ENCODE measurements around the gene MTA1.

The MTA1 gene

DNA sequence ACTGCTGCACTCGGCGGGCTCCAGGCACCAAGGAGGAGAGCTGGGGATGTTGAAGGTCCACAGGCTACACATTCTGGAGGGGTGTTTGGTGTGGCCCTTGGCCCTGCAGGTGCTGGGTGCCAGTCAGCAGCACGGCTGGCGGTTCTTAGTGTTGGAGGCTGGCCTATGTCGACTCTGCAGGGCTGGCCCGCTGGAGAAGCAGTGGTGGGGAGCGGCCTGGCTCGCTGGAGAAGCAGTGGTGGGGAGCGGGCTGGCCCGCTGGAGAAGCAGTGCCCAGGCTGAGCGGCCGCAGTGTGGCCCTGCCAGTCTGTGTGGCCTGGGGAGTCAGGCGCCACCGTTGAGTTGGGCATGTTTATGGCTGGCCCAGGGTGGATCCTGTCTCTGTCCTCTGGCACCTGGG, 27.3 kb downstream of the MTA1 start:
- DNase-seq: no peak

DNA sequence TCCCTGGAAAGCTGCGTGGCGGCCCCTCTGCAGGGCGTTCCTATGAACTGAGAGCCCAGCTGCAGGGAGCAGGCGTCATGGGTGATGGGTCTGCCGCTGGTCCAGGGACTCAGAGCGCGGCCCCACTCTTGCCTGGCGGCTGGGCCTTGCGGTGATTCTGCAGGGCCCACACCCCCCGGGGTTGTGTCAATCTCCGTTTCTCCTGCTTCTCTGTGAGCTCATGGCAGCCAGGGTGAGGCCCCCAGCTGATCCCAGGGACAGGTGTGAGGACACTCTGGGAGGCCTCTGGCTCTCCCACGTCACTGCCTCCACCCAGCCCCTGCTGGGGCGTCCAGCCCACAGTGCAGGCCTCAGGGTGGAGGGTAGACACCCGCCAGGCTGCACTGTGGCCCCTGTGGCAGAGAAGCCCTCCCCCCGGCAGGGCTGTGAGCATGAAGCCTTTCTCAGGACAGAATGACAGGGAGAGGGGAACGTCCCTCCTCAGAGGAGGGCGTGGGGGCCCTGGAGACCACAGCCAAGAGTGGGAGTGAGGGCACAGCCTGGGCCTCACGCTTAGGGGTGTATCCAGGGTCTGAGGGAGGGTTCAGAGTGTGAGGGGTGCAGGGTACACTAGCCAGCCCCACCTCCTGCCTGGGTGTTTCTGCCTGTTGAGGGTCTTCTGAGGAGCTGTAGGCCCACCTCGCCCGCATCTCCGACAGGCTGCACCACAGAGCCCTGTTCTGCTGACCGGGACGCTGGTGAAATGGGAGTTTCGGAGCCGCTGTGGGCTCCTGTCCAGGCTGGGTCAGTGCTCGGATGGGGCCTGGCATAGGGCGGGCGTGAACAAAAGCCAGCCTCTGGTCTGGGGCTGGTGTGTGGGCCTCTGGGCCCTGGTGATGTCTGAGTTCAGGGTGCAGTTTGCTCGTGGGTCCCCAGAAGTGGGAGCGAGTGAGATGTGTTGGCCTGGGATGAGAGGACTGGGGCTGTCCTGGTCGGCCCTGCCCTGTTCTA, 28.3 kb downstream of the MTA1 start:
- no peak for DNase-seq

DNA sequence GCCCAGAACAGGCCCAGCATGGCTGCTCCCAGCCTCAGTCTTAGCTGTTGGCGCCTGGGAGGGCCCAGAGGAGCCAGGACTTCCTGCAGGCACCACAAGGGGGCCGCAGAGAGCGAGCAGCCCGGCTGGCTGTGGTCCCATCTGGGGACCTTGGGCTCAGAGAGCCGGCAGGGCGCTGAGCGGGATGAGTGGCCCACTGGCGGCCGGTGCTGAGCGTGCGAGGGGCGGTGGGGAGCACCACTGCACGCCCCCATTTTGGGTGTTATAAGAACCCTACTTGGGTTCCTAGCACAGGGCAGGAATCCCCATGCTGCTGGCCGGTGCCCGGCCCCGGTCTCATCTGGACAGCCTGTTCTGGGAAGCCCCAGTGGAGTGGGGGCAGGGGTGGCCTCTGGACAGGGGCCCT, 29.1 kb downstream of the MTA1 start:
- peak; percentile 80 for DNase-seq

DNA sequence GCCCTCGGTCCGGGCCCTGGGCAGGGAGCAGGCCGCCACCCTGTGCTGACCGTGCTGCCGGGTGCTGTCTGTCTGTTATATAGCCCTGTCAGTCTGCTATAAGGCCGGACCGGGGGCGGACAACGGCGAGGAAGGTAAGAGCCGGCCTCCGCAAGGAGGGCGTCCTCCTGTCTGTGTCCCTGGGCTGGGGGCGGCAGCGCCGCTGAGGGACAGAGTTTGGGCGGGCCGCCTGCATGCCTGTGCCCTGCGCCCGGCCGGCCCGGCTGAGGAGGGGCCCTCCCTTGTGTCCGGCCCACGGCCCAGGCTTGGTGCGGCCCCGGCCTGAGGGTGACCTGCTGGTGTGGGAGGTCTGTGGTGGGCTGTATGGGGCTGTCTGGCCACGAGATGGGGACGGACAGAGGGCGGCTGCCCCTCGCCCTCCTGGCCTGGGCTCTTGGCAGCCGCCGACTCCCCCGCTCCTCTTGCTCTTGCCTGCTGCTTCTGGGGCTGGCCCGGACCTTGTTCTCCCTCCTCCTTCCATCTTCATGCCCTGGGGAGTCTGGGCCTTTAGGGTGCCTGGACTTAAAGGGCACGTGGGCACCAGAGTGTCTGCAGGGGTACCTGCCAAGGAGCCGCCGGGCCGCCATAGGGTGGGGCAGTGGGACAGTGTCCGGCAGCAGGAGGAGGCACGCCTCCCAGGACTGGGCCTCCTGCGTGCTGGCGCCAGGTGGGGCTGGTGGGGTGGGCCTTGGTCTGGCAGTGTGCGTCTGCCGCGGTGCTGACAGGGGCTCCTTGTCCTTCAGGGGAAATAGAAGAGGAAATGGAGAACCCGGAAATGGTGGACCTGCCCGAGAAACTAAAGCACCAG, 29.9 kb downstream of the MTA1 start:
- DNase-seq: no peak

DNA sequence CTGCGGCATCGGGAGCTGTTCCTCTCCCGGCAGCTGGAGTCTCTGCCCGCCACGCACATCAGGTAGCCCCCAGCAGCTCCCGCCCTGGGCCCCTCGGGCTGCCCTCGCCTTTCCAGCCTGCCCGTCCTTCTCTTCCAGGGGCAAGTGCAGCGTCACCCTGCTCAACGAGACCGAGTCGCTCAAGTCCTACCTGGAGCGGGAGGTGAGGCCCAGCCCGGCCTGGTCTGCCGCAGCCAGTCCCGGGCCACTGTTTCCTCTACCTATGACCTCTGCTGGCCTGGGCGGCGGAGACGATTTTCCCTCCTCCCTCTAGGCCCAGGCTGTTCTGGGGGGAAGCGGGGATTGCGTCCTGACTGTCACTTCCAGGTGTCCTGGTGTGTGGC, 30.5 kb downstream of the MTA1 start:
- no peak for DNase-seq

DNA sequence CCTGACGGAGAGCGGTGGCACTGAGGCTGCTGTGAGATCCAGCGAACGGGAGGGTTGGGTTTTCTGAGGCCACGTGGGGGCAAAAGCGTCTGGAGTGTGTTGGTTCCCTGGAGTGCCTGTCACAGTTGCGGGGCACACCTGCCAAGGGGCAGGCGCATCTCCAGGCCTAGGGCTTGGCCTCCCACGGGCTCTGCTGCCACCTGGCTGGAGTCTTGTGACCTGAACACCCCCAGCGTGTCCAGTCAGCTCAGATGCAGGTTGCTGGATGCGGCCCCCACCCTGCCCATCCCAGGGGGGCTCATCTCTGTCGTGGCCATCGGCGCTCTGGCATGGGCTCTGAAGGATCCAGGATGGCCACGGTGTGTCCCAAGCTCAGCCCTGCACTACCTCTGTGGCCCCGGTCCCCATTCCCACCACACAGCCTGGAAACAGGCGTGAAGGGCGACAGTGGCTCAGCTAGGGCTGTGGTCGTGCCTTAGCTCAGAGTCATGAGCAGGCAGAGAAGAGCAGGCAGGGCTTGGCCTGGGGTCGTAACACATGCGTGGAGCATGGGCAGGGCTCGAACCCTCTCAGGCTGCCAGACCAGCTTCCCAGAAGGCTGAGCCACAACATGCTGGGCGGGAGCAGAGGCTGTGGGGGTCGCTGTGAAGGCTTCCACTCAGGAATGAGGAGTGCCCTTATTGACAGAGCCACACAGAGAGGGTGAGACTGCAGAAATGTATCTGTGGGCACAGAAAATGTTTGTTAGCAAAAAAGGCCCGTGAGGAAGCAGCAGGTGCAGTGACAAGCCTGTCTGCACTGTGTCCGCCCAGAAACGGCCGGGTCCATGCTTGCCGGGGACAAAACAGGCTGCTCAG, 31.5 kb downstream of the MTA1 start:
- DNase-seq: no peak

DNA sequence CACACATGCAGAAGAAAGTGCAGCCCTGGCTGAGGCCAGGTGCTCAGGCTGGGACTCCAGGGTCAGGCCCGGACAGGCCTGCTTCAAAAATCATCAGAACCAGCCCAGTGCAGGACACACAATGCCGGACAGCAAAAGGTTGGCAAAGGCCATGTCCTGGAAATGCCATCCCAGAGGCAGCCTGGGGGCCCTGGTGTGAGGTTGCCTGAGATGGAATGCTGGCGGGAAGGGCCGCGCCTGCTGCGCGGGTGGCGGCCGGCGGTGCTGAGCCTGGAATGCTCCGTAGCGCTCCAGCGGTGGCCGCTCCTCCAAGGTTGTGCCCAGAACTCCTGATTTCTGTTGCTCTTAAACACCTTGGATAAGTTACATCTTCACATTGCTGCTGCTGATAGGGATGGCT, 33.3 kb downstream of the MTA1 start:
- DNase-seq: no peak

DNA sequence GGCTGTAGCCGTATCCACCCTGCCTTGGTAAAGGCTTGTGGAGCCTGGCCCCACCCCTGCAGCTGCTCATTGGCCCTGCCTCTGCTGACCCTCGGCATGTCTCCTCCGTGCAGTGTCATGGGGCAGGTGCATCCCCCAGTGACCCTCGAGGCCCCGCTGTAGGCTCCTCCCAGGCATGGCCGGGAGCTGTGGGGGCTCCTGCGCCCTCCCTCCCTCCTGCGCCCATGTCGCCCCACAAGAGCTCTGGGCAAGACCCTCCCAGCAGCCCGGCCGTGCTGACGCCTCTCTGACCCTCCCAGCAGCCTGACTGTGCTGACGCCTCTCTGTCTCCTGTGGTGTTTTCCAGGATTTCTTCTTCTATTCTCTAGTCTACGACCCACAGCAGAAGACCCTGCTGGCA, 34.2 kb downstream of the MTA1 start:
- no peak for DNase-seq

DNA sequence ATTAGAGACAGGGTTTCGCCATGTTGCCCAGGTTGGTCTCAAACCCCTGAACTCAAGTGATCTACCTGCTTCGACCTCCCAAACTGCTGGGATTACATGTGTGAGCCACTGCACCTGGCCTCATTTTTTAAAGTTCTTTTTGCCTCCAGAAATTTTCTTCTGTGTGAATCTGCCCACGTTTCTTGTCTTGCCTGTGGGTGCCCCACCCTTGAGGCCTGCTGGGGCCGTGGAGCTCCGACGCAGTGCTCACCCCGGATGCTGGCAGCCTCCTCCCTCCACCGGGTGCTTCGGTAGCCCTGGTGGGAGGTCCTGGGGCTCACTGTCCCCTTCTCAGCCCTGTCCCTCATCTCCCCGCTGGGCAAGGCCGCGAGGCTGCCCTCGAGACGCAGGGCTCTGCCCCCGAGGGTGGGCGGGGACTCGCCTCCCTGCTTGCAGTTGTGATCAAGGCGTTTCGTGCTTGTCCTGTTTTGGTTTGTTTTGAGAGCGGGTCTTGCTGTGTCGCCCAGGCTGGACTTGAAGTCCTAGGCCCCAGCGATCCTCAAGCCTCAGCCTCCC, 35.5 kb downstream of the MTA1 start:
- DNase-seq: no peak

DNA sequence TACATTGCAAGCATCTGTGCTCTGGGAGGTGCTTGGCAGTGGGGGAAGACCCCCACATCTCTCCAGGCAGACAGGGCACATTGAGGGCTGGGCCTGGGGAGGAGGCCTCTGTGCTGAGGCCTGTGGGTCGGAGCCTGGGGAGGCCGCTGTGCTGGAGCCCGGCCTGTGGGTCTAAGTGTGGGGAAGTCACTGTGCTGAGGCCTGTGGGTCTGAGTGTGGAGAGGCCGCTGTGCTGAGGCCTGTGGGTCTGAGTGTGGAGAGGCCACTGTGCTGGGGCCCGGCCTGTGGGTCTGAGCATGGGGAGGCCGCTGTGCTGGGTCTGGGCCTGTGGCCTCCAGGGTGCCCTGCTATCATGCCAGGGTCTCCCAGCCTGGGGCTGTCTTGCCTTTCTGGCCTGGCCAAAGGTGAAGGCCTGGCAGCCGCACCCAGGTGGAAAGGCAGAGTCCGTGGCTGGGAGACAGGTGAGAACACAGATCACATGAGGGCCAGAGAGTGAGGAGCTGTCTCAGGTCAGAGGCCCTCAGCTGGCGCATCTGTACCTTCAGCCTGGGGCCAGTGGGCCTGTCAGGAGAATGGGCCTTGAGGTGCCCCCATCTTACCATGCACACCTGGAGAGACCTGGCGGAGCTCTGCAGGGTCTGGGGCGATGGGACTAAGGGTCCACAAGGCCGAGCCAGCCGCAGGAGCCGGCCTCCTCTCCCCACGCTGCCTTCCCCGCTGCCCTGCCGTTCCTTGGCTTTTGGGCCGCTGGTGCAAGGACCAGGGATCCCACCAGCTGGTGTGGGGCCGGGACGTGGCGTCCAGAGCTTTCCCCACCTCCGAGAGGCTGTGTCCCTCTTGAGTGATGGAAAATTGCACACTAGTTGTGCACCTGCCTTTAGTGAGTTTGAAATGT, 36.4 kb downstream of the MTA1 start:
- no peak for DNase-seq

DNA sequence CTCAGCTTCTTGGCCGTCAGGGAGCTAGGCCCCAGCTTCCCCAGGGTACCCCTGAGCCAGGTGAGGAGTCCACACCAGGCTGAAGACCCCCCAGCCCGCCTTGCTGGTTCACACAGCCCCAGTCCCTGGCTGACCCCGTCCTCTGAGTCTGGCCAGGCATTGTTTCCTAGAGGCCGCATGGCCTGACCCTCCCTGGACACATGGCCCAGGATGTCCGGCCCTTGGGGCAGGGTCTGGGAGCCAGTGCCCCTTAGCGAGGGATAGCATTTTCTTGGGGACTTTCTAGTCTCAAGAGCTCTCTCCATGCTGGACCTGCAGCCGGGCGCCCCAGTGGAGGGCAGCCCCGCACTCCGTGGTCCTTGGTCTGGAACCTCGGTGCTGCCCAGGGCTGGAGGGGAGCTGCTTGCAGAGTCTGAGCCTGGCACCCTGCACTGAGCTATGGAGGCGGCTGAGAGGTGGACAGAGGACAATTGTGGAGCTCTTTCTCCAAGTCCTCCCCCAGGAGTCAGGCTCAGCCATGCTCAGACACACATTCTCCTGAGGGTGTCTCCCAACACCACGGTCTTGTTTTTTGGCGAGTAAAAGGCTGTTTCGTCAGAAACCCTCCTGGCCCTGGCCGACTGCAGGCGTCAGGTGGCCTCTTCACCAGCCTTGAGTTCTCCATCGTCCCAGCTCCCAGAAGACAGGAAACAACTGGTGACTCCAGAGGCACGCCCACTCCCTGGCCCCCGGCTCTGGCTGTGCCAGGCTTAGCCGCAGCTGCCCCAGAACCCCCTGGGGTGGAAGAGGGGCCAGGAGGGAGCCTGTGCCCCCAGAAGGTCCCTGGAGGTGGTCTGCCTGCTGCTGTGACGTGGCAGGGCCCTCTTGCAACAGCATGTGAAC, 37.4 kb downstream of the MTA1 start:
- DNase-seq: no peak

DNA sequence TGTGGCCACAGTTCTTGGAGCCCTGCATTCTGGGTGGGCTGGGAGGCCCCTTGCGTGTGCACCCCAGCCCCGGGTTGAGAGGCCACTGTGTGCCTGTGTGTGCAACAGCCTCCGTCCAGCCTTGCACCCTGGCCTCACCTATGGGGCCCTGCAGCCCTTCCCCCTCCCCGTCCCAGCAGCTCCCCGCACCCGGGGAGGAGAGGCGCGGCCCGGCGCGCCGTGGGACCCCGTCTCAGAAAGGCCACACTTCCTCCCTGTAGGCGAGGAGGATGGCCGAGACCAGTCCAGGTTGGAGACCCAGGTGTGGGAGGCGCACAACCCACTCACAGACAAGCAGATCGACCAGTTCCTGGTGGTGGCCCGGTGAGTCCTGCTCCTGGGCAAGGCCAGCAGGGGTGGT, 38.4 kb downstream of the MTA1 start:
- DNase-seq: no peak

DNA sequence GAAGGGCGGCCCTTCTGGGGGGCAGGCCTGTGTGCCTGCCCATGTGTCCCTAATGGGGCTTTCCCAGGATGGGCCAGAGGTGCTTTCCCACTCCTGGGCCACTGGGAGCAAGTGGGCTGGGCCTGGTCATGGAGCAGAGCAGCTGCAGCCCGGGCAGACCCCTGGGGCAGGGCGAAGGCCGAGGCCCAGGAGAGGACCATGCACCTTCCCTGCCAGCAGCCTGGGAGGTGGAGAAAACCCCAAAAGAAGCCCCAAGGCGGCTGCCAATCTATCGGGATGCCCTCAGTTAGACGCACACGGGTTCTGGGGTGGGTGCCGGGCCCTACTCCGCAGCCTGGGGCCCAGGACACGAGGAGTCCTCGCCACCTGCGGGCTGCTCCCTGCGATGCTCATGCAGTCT, 38.9 kb downstream of the MTA1 start:
- DNase-seq: no peak

DNA sequence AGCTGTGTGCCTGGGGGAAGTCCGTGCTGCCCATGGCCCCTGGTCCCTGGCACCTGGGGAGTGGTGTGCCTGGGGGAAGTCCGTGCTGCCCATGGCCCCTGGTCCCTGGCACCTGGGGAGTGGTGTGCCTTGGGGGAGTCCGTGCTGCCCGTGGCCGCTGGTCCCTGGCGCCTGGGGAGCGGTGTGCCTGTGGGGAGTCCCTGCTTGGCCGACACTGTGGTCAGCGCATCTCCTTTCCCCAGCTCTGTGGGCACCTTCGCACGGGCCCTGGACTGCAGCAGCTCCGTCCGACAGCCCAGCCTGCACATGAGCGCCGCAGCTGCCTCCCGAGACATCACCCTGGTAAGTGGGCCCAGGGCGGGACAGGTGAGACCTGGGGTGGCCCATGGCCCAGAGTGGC, 40.5 kb downstream of the MTA1 start:
- no peak for DNase-seq

DNA sequence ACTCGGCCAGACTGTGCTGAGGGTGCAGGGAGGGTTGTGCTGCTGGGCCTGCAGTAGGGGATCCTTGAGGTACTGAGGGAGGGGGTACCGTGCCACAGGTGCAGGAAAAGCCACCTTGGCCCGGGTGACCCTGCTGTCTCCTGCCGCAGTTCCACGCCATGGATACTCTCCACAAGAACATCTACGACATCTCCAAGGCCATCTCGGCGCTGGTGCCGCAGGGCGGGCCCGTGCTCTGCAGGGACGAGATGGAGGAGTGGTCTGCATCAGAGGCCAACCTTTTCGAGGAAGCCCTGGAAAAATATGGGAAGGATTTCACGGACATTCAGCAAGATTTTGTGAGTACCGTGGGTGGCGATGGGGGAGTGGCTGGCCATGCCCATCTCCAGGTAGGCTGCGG, 41.0 kb downstream of the MTA1 start:
- DNase-seq: no peak

DNA sequence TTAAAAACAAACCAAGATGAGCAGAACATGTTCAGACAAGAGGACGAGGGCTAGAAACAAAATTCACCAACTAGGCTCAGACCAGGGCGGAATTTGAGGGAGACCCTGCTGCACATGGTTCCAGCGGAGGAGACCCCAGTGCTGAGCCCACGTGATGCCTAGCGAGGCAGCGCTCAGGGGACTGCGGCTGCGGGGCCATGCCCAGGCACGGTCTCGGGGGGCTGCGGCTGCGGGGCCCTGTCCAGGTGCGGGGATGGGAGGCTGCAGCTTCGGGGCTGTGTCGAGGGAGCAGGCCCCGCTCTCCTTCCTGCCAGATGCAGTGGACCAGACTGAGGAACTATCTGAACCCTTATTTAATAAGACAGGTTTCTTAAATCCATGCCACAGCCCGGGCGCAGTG, 42.3 kb downstream of the MTA1 start:
- DNase-seq: no peak

DNA sequence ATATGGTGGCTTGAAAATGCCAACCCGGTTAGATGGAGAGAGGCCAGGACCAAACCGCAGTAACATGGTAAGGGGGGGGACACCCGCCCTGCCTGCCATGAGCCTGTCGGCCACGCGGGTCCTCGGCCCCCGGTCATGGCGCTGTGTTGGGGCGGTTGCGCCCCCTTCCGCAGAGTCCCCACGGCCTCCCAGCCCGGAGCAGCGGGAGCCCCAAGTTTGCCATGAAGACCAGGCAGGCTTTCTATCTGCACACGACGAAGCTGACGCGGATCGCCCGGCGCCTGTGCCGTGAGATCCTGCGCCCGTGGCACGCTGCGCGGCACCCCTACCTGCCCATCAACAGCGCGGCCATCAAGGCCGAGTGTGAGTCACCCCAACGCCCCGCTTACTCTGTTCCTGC, 44.9 kb downstream of the MTA1 start:
- DNase-seq: no peak

DNA sequence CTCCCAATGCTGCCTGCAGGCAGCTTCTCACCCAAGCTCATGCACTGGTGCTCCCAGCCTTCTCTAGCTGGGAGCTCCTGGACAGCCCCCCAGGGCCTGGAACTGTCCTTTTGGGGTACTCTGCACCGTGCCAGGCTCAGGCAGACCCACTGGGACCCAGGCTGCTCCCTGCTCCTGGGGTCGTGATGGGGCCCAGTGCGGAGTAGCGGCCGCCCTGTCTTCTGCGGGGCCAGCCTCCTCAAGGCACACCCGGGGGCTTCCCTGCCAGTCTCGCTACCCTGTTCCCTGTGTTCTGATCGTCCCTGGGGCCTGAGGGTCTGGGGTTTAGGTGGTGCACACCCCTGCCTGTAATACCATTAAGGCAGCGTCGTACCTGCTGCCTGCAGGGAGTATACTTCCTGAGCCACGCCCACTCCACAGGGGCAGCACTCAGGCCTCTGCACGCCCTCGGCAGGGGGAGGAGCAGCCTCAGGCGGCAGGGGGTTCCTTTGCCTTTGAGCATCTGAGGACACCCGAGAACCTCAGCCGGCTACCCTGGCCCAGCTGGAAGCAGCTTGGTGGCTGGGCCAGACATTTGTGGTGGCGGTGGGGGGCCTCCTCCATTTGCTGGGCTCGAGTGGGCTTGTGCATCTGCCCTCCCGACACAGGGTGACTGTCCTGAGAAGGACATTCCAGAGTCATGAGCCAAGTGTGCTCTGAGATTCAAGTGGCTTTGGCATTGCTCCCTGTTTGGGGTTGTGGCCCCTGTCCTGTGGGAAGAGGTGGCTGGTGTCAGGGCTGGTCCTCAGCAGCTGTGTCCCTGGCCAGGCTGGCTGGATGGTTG, 45.8 kb downstream of the MTA1 start:
- DNase-seq: no peak

DNA sequence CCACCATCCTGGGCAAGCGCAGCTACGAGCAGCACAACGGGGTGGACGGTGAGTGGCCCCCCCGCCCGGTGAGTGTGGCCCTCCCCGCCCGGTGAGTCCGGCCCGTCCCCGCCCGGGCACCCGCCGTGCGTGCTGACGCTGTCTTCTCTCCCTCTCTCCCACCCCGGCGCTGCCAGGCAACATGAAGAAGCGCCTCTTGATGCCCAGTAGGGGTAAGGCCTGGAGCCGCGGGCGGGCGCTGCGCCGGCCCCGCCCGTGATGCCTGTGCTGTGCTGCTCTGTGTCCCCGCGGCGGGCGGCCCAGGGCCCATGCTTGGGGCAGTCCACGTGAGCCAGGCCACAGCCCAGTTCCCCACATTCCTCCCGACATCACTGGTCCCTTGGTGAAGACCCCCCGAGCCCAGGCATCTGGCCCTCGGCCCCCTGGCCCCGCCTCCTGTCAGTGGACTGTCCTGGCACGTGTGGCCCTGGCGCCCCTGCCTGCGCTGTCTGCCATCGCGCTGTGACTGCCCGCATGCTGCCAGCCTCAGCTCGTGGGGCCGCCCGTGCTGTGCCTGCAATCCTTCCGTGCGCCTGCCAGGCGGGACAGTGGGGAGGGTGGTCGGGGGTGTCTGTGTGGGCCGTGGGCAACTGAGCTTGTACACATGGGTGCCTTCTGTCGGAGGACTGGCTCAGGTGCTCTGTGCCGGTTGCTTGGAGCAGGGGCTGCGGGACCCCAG, 47.1 kb downstream of the MTA1 start:
- DNase-seq: no peak
